Fibroblast of lung (primary cell): ENCODE measurements around the gene WSCD2.

Source experiments
- CTCF ChIP-seq, 2 donors: IDR thresholded peaks in 1 of 2; conservative IDR thresholded peaks in 1 of 2; 1 replicate in 1 of 2; 2 replicates in 1 of 2; pipeline ENCODE4 v1.5.1; 2011 to 2012; ENCODE audit warnings: low read length in 2 of 2, control low read depth in 1 of 2, inconsistent platforms in 1 of 2, low read depth in 1 of 2, mild to moderate bottlenecking in 1 of 2
- EZH2 ChIP-seq: IDR thresholded peaks from 2 replicates; pipeline ENCODE4 v1.5.1; 2012; ENCODE audit warnings: low read length, control low read depth, mild to moderate bottlenecking; ENCODE audit errors: missing control alignments

GRCh38 chr12:108191938-108192337 lies 62.9 kb downstream of the WSCD2 start:
- TF ChIP-seq CTCF (conservative IDR thresholded peaks at IDR 0.05 in 1 of 2, IDR thresholded peaks at IDR 0.05 in 1 of 2; ENCODE audit: low read depth in 1 of 2, low read length in 2 of 2) (no peak), EZH2 (no peak)
